ENCODE data around the gene SRXN1. TPM values are rescaled to one million over a fixed set of nuclear protein-coding genes. Genes with fewer than 3 reads are reported as not detected.

SRXN1 gene
- total and polyA plus RNA-seq, 4 donors: 12.5 to 20.2 (median 18.1) TPM

DNA sequence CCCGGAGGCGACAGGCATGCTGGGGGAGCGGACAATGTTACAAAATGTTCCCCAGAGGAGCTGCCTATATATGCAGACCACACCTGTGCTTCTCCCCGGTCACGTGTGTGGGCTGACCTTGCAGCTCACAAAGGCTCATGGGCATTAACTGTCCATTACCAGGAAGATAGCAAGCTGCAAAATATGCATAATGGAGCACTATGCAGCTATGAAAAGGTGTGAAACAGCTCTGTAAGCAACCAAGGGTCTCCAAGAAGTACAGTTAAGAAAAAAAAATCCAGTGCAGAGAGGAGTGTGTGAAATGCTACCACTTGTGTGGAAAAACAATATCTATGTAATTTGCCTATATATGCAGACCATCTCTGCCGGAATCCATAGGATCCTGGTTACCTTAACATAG is 52.3 kb downstream of the SRXN1 start:
- H3K27ac ChIP-seq (ENCODE audit: low read depth in 1 of 2, low read length in 2 of 2): no peak overlapping the region
- intact Hi-C loops (cut with DNase I): no loop called here
- DNase-seq (no peak), ATAC-seq (ENCODE audit: low FRiP score) (no peak)
- no peaks in the 10 kb centered on the region for H3K4me1 ChIP-seq (ENCODE audit: control insufficient read depth in 1 of 2, insufficient read depth in 2 of 2, low read length in 2 of 2)
- H3K9me3 ChIP-seq (ENCODE audit: control insufficient read depth, low read length): no peaks in the 10 kb centered on the region
- no peak overlapping the region for H3K4me3 ChIP-seq (ENCODE audit: low read length in 2 of 2)
- no peaks in the 10 kb centered on the region for H3K36me3 ChIP-seq (ENCODE audit: control insufficient read depth in 1 of 2, insufficient read depth in 2 of 2, low read length in 1 of 2)
- 91 to 94% methylated on average over 6 of the region's 6 CpGs for WGBS, 2 donors
- H3K27me3 ChIP-seq (ENCODE audit: control insufficient read depth in 1 of 2, insufficient read depth in 2 of 2, low read length in 1 of 2): no peaks in the 10 kb centered on the region

DNA sequence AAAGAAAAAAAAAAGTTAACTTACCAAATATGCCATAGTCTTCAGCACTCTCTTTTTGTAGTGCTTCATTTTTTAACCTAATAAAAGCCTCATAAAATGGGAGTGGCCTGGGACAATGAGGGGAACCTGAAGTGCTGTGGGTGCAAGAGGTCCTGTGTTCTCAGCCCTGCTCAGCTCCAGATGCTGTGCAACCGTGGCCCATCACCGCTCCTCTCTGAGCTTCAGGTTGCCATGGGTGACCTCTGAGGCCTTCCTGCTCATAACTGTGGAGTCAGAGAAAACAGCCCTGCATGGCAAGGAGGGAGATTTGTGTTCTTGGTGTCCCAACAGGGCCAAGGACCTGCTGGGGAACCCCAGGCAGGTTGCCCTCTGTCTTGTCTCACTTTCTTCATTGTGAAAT is 52.9 kb downstream of the SRXN1 start:
- no peak for DNase-seq
- H3K27me3 ChIP-seq (ENCODE audit: control insufficient read depth in 1 of 2, insufficient read depth in 2 of 2, low read length in 1 of 2): no peaks in the 10 kb centered on the region
- no peaks in the 10 kb centered on the region for H3K9me3 ChIP-seq (ENCODE audit: control insufficient read depth, low read length)
- intact Hi-C loops (cut with DNase I): no loop called here
- no peaks in the 10 kb centered on the region for H3K36me3 ChIP-seq (ENCODE audit: control insufficient read depth in 1 of 2, insufficient read depth in 2 of 2, low read length in 1 of 2)
- no peak overlapping the region for H3K27ac ChIP-seq (ENCODE audit: low read depth in 1 of 2, low read length in 2 of 2)
- H3K4me3 ChIP-seq (ENCODE audit: low read length in 2 of 2): no peak overlapping the region
- H3K4me1 ChIP-seq (ENCODE audit: control insufficient read depth in 1 of 2, insufficient read depth in 2 of 2, low read length in 2 of 2): no peaks in the 10 kb centered on the region
- 94 to 95% methylated on average over 2 of the region's 2 CpGs for WGBS, 2 donors
- no peak for ATAC-seq (ENCODE audit: low FRiP score)

GRCh38 chr20:598133-598850 is 54.7 kb downstream of the SRXN1 start:
- Histone ChIP-seq H3K36me3 (ENCODE audit: control insufficient read depth in 1 of 2, insufficient read depth in 2 of 2, low read length in 1 of 2) (no peaks in the 10 kb centered on the region), H3K27me3 (ENCODE audit: control insufficient read depth in 1 of 2, insufficient read depth in 2 of 2, low read length in 1 of 2) (no peaks in the 10 kb centered on the region), H3K4me3 (ENCODE audit: low read length in 2 of 2) (no peak overlapping the region), H3K4me1 (ENCODE audit: control insufficient read depth in 1 of 2, insufficient read depth in 2 of 2, low read length in 2 of 2) (no peaks in the 10 kb centered on the region), H3K9me3 (ENCODE audit: control insufficient read depth, low read length) (no peaks in the 10 kb centered on the region), H3K27ac (ENCODE audit: low read depth in 1 of 2, low read length in 2 of 2) (no peak overlapping the region)
- DNase-seq (no peak), ATAC-seq (ENCODE audit: low FRiP score) (no peak)
- intact Hi-C loops (cut with DNase I): no loop called here
- WGBS, 2 donors: 69 to 72% methylated on average over 13 of the region's 13 CpGs

- no peak overlapping the region for H3K4me3 ChIP-seq (ENCODE audit: low read length in 2 of 2)
- ATAC-seq (ENCODE audit: low FRiP score) (no peak), DNase-seq (no peak)
- no peaks in the 10 kb centered on the region for H3K27me3 ChIP-seq (ENCODE audit: control insufficient read depth in 1 of 2, insufficient read depth in 2 of 2, low read length in 1 of 2)
- 94 to 100% methylated on average over 2 of the region's 2 CpGs for whole genome bisulfite sequencing, 2 donors
- intact Hi-C loops (cut with DNase I): no loop called here
- H3K27ac ChIP-seq (ENCODE audit: low read depth in 1 of 2, low read length in 2 of 2): no peak overlapping the region
- H3K36me3 ChIP-seq (ENCODE audit: control insufficient read depth in 1 of 2, insufficient read depth in 2 of 2, low read length in 1 of 2): no peaks in the 10 kb centered on the region
- H3K9me3 ChIP-seq (ENCODE audit: control insufficient read depth, low read length): no peaks in the 10 kb centered on the region
- no peaks in the 10 kb centered on the region for H3K4me1 ChIP-seq (ENCODE audit: control insufficient read depth in 1 of 2, insufficient read depth in 2 of 2, low read length in 2 of 2)
Measured at GRCh38 chr20:597560-597959, 55.4 kb downstream of the SRXN1 start.

Other genes with a start within 250 kb of the SRXN1 start
- gene RBCK1, start 244.9 kb downstream of the SRXN1 start, total RNA-seq: 10 to 100 TPM; 52.8 to 70.0 TPM
- 100 to 1,000 TPM in 1 of 2 donors, 10 to 100 TPM in 1; 64.1 to 118 TPM for gene RBCK1, start 244.9 kb downstream of the SRXN1 start, polyA plus RNA-seq
- gene TBC1D20, start 190.7 kb downstream of the SRXN1 start, total RNA-seq: 10 to 100 TPM; 27.2 to 39.1 TPM
- 10 to 100 TPM in 1 of 2 donors, 1 to 10 TPM in 1; 9.5 to 27.2 TPM for gene TBC1D20, start 190.7 kb downstream of the SRXN1 start, polyA plus RNA-seq
- gene CSNK2A1, start 109.4 kb downstream of the SRXN1 start, total RNA-seq: 10 to 100 TPM; 73.5 to 98.2 TPM
- 10 to 100 TPM; 23.4 to 27.8 TPM for gene CSNK2A1, start 109.4 kb downstream of the SRXN1 start, polyA plus RNA-seq
- gene TCF15, start 42.9 kb downstream of the SRXN1 start, total RNA-seq: 1 to 10 TPM in 1 of 2 donors, under 1 TPM in 1; 0.58 to 1.0 TPM
- gene TCF15, start 42.9 kb downstream of the SRXN1 start, polyA plus RNA-seq: not detected
- not detected for gene SCRT2, start 22.6 kb upstream of the SRXN1 start, total RNA-seq
- not detected for gene SCRT2, start 22.6 kb upstream of the SRXN1 start, polyA plus RNA-seq
- under 1 TPM; 0.69 to 0.78 TPM for gene SLC52A3, start 115.3 kb upstream of the SRXN1 start, total RNA-seq
- under 1 TPM in 1 of 2 donors, not detected in 1; 0.25 TPM for gene SLC52A3, start 115.3 kb upstream of the SRXN1 start, polyA plus RNA-seq
- gene FAM110A, start 180.5 kb upstream of the SRXN1 start, total RNA-seq: 1 to 10 TPM; 3.6 to 7.0 TPM
- gene FAM110A, start 180.5 kb upstream of the SRXN1 start, polyA plus RNA-seq: 1 to 10 TPM; 2.9 to 3.1 TPM

All from aorta (tissue), 5 donors.